H9 (cell line): Measurements from ENCODE around the gene CORO1C. TPM values are rescaled to one million over a fixed set of nuclear protein-coding genes. Genes with fewer than 3 reads are reported as not detected.

Experiments
- DNase-seq: peaks from one replicate; pipeline ENCODE4 v3.0.0-alpha.2; 2017
- H2AFZ ChIP-seq: one replicate; pipeline ENCODE4 v1.6.1; 2013; ENCODE audit warnings: mild to moderate bottlenecking, low read length, control low read depth, moderate library complexity
- H2AK5ac ChIP-seq: 2 replicates; pipeline ENCODE4 v1.6.1; 2013; ENCODE audit warnings: low read length, control low read depth, mixed read lengths; ENCODE audit not compliant: insufficient read length
- H2BK120ac ChIP-seq: one replicate; pipeline ENCODE4 v1.6.1; 2013; ENCODE audit warnings: low read depth, mild to moderate bottlenecking, low read length, control low read depth, inconsistent platforms; ENCODE audit not compliant: poor library complexity, severe bottlenecking
- H2BK12ac ChIP-seq: 2 replicates; pipeline ENCODE4 v1.6.1; 2013; ENCODE audit warnings: low read length, control low read depth, mixed read lengths, low read depth; ENCODE audit not compliant: insufficient read length
- H2BK15ac ChIP-seq: 2 replicates; pipeline ENCODE4 v1.6.1; 2013; ENCODE audit warnings: low read depth, low read length, control low read depth
- H2BK20ac ChIP-seq: one replicate; pipeline ENCODE4 v1.6.1; 2013; ENCODE audit warnings: low read depth, mild to moderate bottlenecking, low read length, control low read depth, inconsistent platforms; ENCODE audit not compliant: poor library complexity, severe bottlenecking
- H2BK5ac ChIP-seq: 2 replicates; pipeline ENCODE4 v1.6.1; 2013; ENCODE audit warnings: low read length, control low read depth, mixed read lengths; ENCODE audit not compliant: insufficient read length
- H3K14ac ChIP-seq: 2 replicates; pipeline ENCODE4 v1.6.1; 2013; ENCODE audit warnings: low read length, control low read depth; ENCODE audit not compliant: insufficient read depth
- H3K18ac ChIP-seq: 2 replicates; pipeline ENCODE4 v1.6.1; 2013; ENCODE audit warnings: low read depth, mild to moderate bottlenecking, mixed read lengths, low read length, control low read depth; ENCODE audit not compliant: insufficient read length
- H3K23ac ChIP-seq: 2 replicates; pipeline ENCODE4 v1.6.1; 2013; ENCODE audit warnings: low read length, control low read depth, mixed read lengths, low read depth; ENCODE audit not compliant: insufficient read length
- H3K23me2 ChIP-seq: 2 replicates; pipeline ENCODE4 v1.6.1; 2013; ENCODE audit warnings: low read depth, mild to moderate bottlenecking, mixed read lengths, low read length, control low read depth; ENCODE audit not compliant: insufficient read length, poor library complexity, severe bottlenecking
- H3K27ac ChIP-seq: 2 replicates; pipeline ENCODE4 v1.5.1; 2013; ENCODE audit warnings: low read length, control low read depth, mixed read lengths, low read depth; ENCODE audit not compliant: insufficient read length
- H3K27me3 ChIP-seq: 2 replicates; pipeline ENCODE4 v1.6.1; 2013; ENCODE audit warnings: low read length, control low read depth, inconsistent platforms; ENCODE audit not compliant: insufficient read depth
- H3K4ac ChIP-seq: 2 replicates; pipeline ENCODE4 v1.6.1; 2013; ENCODE audit warnings: low read depth, mild to moderate bottlenecking, control low read depth, inconsistent platforms, low read length, moderate library complexity
- H3K4me1 ChIP-seq: 2 replicates; pipeline ENCODE4 v1.6.1; 2013; ENCODE audit warnings: low read length, control low read depth, inconsistent platforms; ENCODE audit not compliant: insufficient read depth
- H3K4me2 ChIP-seq: 2 replicates; pipeline ENCODE4 v1.6.1; 2013; ENCODE audit warnings: low read length, control low read depth, mixed read lengths; ENCODE audit not compliant: insufficient read length, insufficient read depth
- H3K56ac ChIP-seq: 2 replicates; pipeline ENCODE4 v1.6.1; 2013; ENCODE audit warnings: low read depth, mild to moderate bottlenecking, mixed read lengths, low read length, control low read depth; ENCODE audit not compliant: insufficient read length
- H3K79me1 ChIP-seq: 2 replicates; pipeline ENCODE4 v1.6.1; 2013; ENCODE audit warnings: low read depth, mild to moderate bottlenecking, moderate library complexity, low read length, control low read depth, inconsistent platforms; ENCODE audit not compliant: insufficient read depth, poor library complexity, severe bottlenecking
- H3K79me2 ChIP-seq: 2 replicates; pipeline ENCODE4 v1.6.1; 2013; ENCODE audit warnings: low read length, control low read depth, inconsistent platforms; ENCODE audit not compliant: insufficient read depth
- H3K9ac ChIP-seq: 2 replicates; pipeline ENCODE4 v1.6.1; 2013; ENCODE audit warnings: low read length, control low read depth, mixed read lengths; ENCODE audit not compliant: insufficient read length; ENCODE audit errors: extremely low read depth
- H3K9me3 ChIP-seq: one replicate; pipeline ENCODE4 v1.6.1; 2013; ENCODE audit warnings: low read depth, low read length, inconsistent platforms; ENCODE audit not compliant: control insufficient read depth
- H3T11ph ChIP-seq: one replicate; pipeline ENCODE4 v1.6.1; 2013; ENCODE audit warnings: mild to moderate bottlenecking, low read length, control low read depth, inconsistent platforms
- H4K20me1 ChIP-seq: one replicate; pipeline ENCODE4 v1.6.1; 2013; ENCODE audit not compliant: control insufficient read depth, insufficient read length, insufficient read depth
- H4K5ac ChIP-seq: 2 replicates; pipeline ENCODE4 v1.6.1; 2013; ENCODE audit warnings: low read depth, mild to moderate bottlenecking, mixed read lengths, low read length, control low read depth; ENCODE audit not compliant: insufficient read length
- H4K8ac ChIP-seq: replicated peaks from 2 replicates; pipeline ENCODE4 v1.6.1; 2013; ENCODE audit warnings: low read length, control low read depth, mixed read lengths, low read depth; ENCODE audit not compliant: insufficient read length
- H4K91ac ChIP-seq: 2 replicates; pipeline ENCODE4 v1.6.1; 2013; ENCODE audit warnings: low read depth, mild to moderate bottlenecking, moderate library complexity, mixed read lengths, low read length, control low read depth; ENCODE audit not compliant: insufficient read length
- H3K27ac Mint-ChIP-seq, 3 experiments: 2 replicates in 2 of 3; 3 replicates in 1 of 3; pipeline ENCODE4 v1.8.0; 2020 to 2021; ENCODE audit warnings: mixed read lengths in 3 of 3, mild to moderate bottlenecking in 1 of 3, moderate library complexity in 1 of 3
- H3K27me3 Mint-ChIP-seq: 2 replicates; pipeline ENCODE4 v1.8.0; 2021; ENCODE audit warnings: low read depth, mild to moderate bottlenecking, moderate library complexity, mixed read lengths
- H3K36me3 Mint-ChIP-seq, 3 experiments: 2 replicates in 2 of 3; 3 replicates in 1 of 3; pipeline ENCODE4 v1.8.0; 2020 to 2021; ENCODE audit warnings: low read depth in 3 of 3, mixed read lengths in 3 of 3; ENCODE audit not compliant: insufficient read depth in 1 of 3
- H3K4me1 Mint-ChIP-seq, 2 experiments: 2 replicates each; pipeline ENCODE4 v1.8.0; 2020; ENCODE audit warnings: mixed read lengths in 2 of 2
- H3K4me3 Mint-ChIP-seq, 2 experiments: 2 replicates in 1 of 2; 3 replicates in 1 of 2; pipeline ENCODE4 v1.8.0; 2020 to 2021; ENCODE audit warnings: mild to moderate bottlenecking in 2 of 2, mixed read lengths in 2 of 2, moderate library complexity in 1 of 2
- H3K9me3 Mint-ChIP-seq, 2 experiments: 2 replicates in 1 of 2; 3 replicates in 1 of 2; pipeline ENCODE4 v1.8.0; 2020; ENCODE audit warnings: mild to moderate bottlenecking in 2 of 2, mixed read lengths in 2 of 2, moderate library complexity in 1 of 2
- CTCF ChIP-seq: fragments of 200-600 bp; sonication (generic); conservative IDR thresholded peaks from 3 replicates; pipeline ENCODE4 v1.8.0; 2021; ENCODE audit warnings: antibody characterized with exemption, mild to moderate bottlenecking
- WGBS: extraction: QIAGEN DNeasy Blood & Tissue Kit; methylation state at CpG from one replicate; pipeline ENCODE4 v1.1.7; 2013; ENCODE audit warnings: missing lambda C conversion rate, low lambda C conversion rate, mixed read lengths; ENCODE audit not compliant: insufficient read length; ENCODE audit errors: extremely low coverage; 5-methylcytosine and 5-hydroxymethylcytosine counted together
- total RNA-seq: library from RNA; stranded (reverse); gene quantifications from 2 replicates; pipeline ENCODE4 v1.2.1, GENCODE V29; 2021

Gene CORO1C
- total RNA-seq, 1 experiment from 2014 or later, result 154 TPM

- Histone ChIP-seq H3K14ac (no peak overlapping the region), H2BK20ac (no peak overlapping the region), H2BK5ac (no peak overlapping the region), H4K8ac (no peak overlapping the region), H3K4ac (no peak overlapping the region), H3K79me2 (peaks cover 6% of the 10 kb centered on the region; the same call in 1 of the 2 replicates), H4K91ac (no peak overlapping the region), H3K4me2 (no peak overlapping the region), H3K4me1 (peaks cover 7% of the 10 kb centered on the region; the same call in 1 of the 2 replicates), H2BK12ac (no peak overlapping the region), H3K56ac (no peak overlapping the region), H3K23ac (no peak overlapping the region), H3K18ac (no peak overlapping the region), H2BK15ac (no peak overlapping the region), H4K20me1 (peaks cover 2% of the 10 kb centered on the region), H4K5ac (no peak overlapping the region), H3K27me3 (no peaks in the 10 kb centered on the region), H2AK5ac (no peak overlapping the region), H3T11ph (no peak overlapping the region), H3K9ac (no peak overlapping the region), H2BK120ac (no peak overlapping the region), H3K9me3 (no peaks in the 10 kb centered on the region), H3K27ac (no peak overlapping the region), H3K79me1 (peaks cover 4% of the 10 kb centered on the region), H3K23me2 (no peaks in the 10 kb centered on the region), H2AFZ (no peak overlapping the region)
- no peak for DNase-seq
- H3K27ac Mint-ChIP-seq, result no peak overlapping the region; a peak in 1 of 7 replicates
- WGBS, result no CpG with 5 or more reads among the region's 2 CpGs
- peaks cover 38 to 47% of the 10 kb centered on the region in 2 experiments for H3K4me1 Mint-ChIP-seq
- peaks cover 26 to 53% (median 35%) of the 10 kb centered on the region in 3 experiments for H3K36me3 Mint-ChIP-seq
- TF ChIP-seq CTCF, result no peak
- H3K9me3 Mint-ChIP-seq, result no peaks in the 10 kb centered on the region
- H3K4me3 Mint-ChIP-seq, result no peak overlapping the region
- no peaks in the 10 kb centered on the region for H3K27me3 Mint-ChIP-seq
Observed at GRCh38 chr12:108696996-108697290, 34.4 kb downstream of the CORO1C start.
